ENCODE results near the gene EYS. TPM values are rescaled to one million over a fixed set of nuclear protein-coding genes. Genes with fewer than 3 reads are reported as not detected.
"Not testable (repeated sequence)": the region's sequence is repeated elsewhere in the genome, so short reads cannot be mapped to it uniquely, and the experiment has no call there.

EYS gene
- total RNA-seq, 1 donor from 2014 or later, result not detected

- no peak for DNase-seq (ENCODE audit: low read depth)
- H3K27me3 ChIP-seq (ENCODE audit: control insufficient read depth, insufficient read depth, low read length), result no peaks in the 10 kb centered on the region
- no peaks in the 10 kb centered on the region for H3K36me3 ChIP-seq (ENCODE audit: control insufficient read depth, insufficient read depth, low read length)
- no peak overlapping the region for H3K4me3 ChIP-seq (ENCODE audit: low read depth, low read length)
- no peak for TF ChIP-seq CTCF (IDR thresholded peaks at IDR 0.05; ENCODE audit: insufficient read depth, low read length, poor library complexity, severe bottlenecking)
Observed at GRCh38 chr6:65505736-65506135, 201.3 kb downstream of the EYS start.

- DNase-seq (ENCODE audit: low read depth), result no peak
- TF ChIP-seq CTCF (IDR thresholded peaks at IDR 0.05; ENCODE audit: insufficient read depth, low read length, poor library complexity, severe bottlenecking), result no peak
- H3K4me3 ChIP-seq (ENCODE audit: low read depth, low read length), result no peak overlapping the region
- H3K27me3 ChIP-seq (ENCODE audit: control insufficient read depth, insufficient read depth, low read length), result no peaks in the 10 kb centered on the region
- H3K36me3 ChIP-seq (ENCODE audit: control insufficient read depth, insufficient read depth, low read length), result no peaks in the 10 kb centered on the region
Observed at GRCh38 chr6:65501045-65501444, 206.0 kb downstream of the EYS start.

- H3K36me3 ChIP-seq (ENCODE audit: control insufficient read depth, insufficient read depth, low read length); DNase-seq (ENCODE audit: low read depth); H3K27me3 ChIP-seq (ENCODE audit: control insufficient read depth, insufficient read depth, low read length); H3K4me3 ChIP-seq (ENCODE audit: low read depth, low read length): not testable (repeated sequence)
Observed at GRCh38 chr6:65483652-65484051, 223.4 kb downstream of the EYS start.

GRCh38 chr6:65469650-65470049 lies 237.4 kb downstream of the EYS start:
- no peak for DNase-seq (ENCODE audit: low read depth)
- H3K36me3 ChIP-seq (ENCODE audit: control insufficient read depth, insufficient read depth, low read length), result no peaks in the 10 kb centered on the region
- no peak overlapping the region for H3K4me3 ChIP-seq (ENCODE audit: low read depth, low read length)
- H3K27me3 ChIP-seq (ENCODE audit: control insufficient read depth, insufficient read depth, low read length), result no peaks in the 10 kb centered on the region
- no peak for TF ChIP-seq CTCF (IDR thresholded peaks at IDR 0.05; ENCODE audit: insufficient read depth, low read length, poor library complexity, severe bottlenecking)

GRCh38 chr6:65468307-65468706 lies 238.7 kb downstream of the EYS start:
- no peaks in the 10 kb centered on the region for H3K36me3 ChIP-seq (ENCODE audit: control insufficient read depth, insufficient read depth, low read length)
- no peak overlapping the region for H3K4me3 ChIP-seq (ENCODE audit: low read depth, low read length)
- H3K27me3 ChIP-seq (ENCODE audit: control insufficient read depth, insufficient read depth, low read length), result no peaks in the 10 kb centered on the region
- DNase-seq (ENCODE audit: low read depth), result no peak
- no peak for TF ChIP-seq CTCF (IDR thresholded peaks at IDR 0.05; ENCODE audit: insufficient read depth, low read length, poor library complexity, severe bottlenecking)

DNA sequence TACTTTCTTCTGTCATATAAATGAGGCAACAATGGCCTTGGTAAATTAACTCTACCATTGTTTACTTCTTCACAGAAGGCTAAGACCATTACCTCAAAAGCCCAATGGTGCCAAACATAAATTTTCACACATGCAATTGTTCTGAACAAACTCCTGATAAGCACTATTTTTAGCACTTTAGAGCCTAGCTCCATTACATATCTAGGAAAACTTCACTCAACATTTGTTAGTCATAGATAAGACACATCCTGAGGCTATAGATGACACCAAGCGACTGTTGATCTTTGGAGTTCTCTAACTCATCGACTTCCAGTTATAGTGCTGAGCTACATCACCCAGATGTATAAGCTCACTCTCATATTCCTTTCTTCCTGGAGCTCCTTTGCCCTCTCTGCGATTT lies 245.9 kb downstream of the EYS start:
- Histone ChIP-seq H3K4me3 (ENCODE audit: low read depth, low read length) (no peak overlapping the region), H3K36me3 (ENCODE audit: control insufficient read depth, insufficient read depth, low read length) (no peaks in the 10 kb centered on the region), H3K27me3 (ENCODE audit: control insufficient read depth, insufficient read depth, low read length) (no peaks in the 10 kb centered on the region)
- no peak for TF ChIP-seq CTCF (IDR thresholded peaks at IDR 0.05; ENCODE audit: insufficient read depth, low read length, poor library complexity, severe bottlenecking)
- DNase-seq (ENCODE audit: low read depth), result no peak

All from kidney epithelial cell (primary cell).